ENCODE results near the gene SH3RF1. TPM values are rescaled to one million over a fixed set of nuclear protein-coding genes. Genes with fewer than 3 reads are reported as not detected.

Gene SH3RF1
- total and polyA plus RNA-seq, 7 donors, result 8.2 to 20.8 (median 12.5) TPM

DNA sequence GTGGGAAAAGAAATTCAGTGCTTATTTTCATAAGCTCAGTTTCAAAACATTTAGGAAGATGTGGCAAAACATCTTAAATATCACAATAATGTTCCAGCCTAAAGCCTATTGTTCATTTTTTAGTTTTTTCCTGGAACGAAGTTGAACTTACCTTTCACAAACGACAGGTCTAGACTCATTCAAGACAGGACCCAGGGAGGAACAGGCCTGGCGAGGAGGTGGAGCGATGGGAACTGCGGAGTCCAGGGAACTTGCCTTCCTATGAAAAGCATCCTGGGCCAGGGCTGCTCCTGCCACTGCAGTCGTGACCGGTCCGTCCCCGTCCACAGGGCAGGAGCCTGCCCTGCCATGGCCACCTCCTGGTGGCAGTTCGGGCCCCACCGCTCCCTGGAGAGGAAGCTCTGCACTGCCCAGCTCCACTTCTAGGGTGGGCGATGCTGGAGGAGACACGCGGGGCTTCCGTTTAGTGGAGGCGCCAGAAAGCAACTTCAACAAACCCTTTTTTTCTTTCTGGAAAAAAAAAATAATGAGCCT, 164.0 kb downstream of the SH3RF1 start:
- intact Hi-C loops (cut with DNase I), result no loop called here
- H3K27ac ChIP-seq, result no peak overlapping the region
- 96% methylated on average over 16 of the region's 16 CpGs for WGBS, 2 donors
- H3K4me3 ChIP-seq, result no peak overlapping the region
- peaks cover 0 to 33% (median 5%) of the 10 kb centered on the region in 4 donors for H3K36me3 ChIP-seq
- no peaks in the 10 kb centered on the region for H3K9me3 ChIP-seq
- DNase-seq, result no peak
- TF ChIP-seq POLR2A (IDR thresholded peaks at IDR 0.05), result no peak
- no peak for TF ChIP-seq POLR2AphosphoS5 (IDR thresholded peaks at IDR 0.05)
- no peak for TF ChIP-seq EP300 (IDR thresholded peaks at IDR 0.05)
- no peak for TF ChIP-seq CTCF (IDR thresholded peaks at IDR 0.05)
- no peaks in the 10 kb centered on the region for H3K27me3 ChIP-seq
- peaks cover 0 to 19% (median 15%) of the 10 kb centered on the region in 4 donors for H3K4me1 ChIP-seq

GRCh38 chr4:169105620-169106019, 165.1 kb downstream of the SH3RF1 start:
- Histone ChIP-seq H3K27ac (no peak overlapping the region), H3K27me3 (no peaks in the 10 kb centered on the region), H3K4me1 (peaks cover 0 to 27% (median 18%) of the 10 kb centered on the region in 4 donors), H3K9me3 (no peaks in the 10 kb centered on the region), H3K4me3 (no peak overlapping the region), H3K36me3 (peaks cover 0 to 27% (median 5%) of the 10 kb centered on the region in 4 donors)
- WGBS, 2 donors, result 94 to 98% methylated on average over 6 of the region's 6 CpGs
- intact Hi-C loops (cut with DNase I), result no loop called here
- DNase-seq, result no peak
- TF ChIP-seq POLR2AphosphoS5 (IDR thresholded peaks at IDR 0.05) (no peak), CTCF (IDR thresholded peaks at IDR 0.05) (no peak)

DNA sequence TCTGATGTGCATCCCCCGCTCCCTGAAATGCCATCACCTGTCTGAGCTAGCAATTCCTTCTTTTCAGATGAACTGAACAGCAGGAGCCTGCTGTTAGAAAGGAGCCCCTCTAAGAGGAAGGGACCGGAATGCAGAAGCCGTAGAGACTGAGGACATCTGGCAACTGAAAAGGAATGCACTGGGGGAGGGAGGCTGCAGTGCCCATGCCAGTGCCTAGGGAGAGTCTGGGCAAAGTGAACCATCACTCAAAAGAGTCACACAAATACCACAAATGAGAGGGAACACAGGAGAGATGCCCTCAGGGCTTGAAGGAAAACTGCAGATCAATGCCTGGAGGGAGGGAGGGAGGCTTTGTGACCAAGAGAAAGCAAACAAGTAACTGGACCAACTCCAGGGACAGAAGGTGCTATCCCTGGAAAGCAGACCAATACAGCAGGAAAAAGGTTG, 166.8 kb downstream of the SH3RF1 start:
- TF ChIP-seq POLR2AphosphoS5 (IDR thresholded peaks at IDR 0.05), result no peak
- TF ChIP-seq EP300 (IDR thresholded peaks at IDR 0.05), result no peak
- TF ChIP-seq POLR2A (IDR thresholded peaks at IDR 0.05), result no peak
- no peak for TF ChIP-seq CTCF (IDR thresholded peaks at IDR 0.05)
- Histone ChIP-seq H3K27me3 (no peaks in the 10 kb centered on the region), H3K27ac (no peak overlapping the region), H3K4me1 (peaks cover 0 to 44% (median 34%) of the 10 kb centered on the region in 4 donors), H3K9me3 (no peaks in the 10 kb centered on the region), H3K36me3 (peaks cover 0 to 25% (median 4%) of the 10 kb centered on the region in 4 donors), H3K4me3 (no peak overlapping the region)
- intact Hi-C loops (cut with DNase I), result no loop called here
- 84 to 85% methylated on average over 3 of the region's 3 CpGs for WGBS, 2 donors
- DNase-seq, result no peak

GRCh38 chr4:169102026-169102425, 168.7 kb downstream of the SH3RF1 start:
- WGBS, 2 donors, result 88 to 93% methylated on average over 2 of the region's 2 CpGs
- H3K27me3 ChIP-seq, result no peaks in the 10 kb centered on the region
- DNase-seq, result no peak
- peaks cover 0 to 18% (median 4%) of the 10 kb centered on the region in 4 donors for H3K36me3 ChIP-seq
- no peaks in the 10 kb centered on the region for H3K9me3 ChIP-seq
- TF ChIP-seq CTCF (IDR thresholded peaks at IDR 0.05) (no peak), POLR2A (IDR thresholded peaks at IDR 0.05) (no peak), POLR2AphosphoS5 (IDR thresholded peaks at IDR 0.05) (no peak), EP300 (IDR thresholded peaks at IDR 0.05) (no peak)
- peaks cover 0 to 46% (median 38%) of the 10 kb centered on the region in 4 donors for H3K4me1 ChIP-seq
- intact Hi-C loops (cut with DNase I), result no loop called here
- H3K4me3 ChIP-seq, result no peak overlapping the region
- peak overlapping the region in 2 of 4 donors; percentile 15 to 16 for H3K27ac ChIP-seq

DNA sequence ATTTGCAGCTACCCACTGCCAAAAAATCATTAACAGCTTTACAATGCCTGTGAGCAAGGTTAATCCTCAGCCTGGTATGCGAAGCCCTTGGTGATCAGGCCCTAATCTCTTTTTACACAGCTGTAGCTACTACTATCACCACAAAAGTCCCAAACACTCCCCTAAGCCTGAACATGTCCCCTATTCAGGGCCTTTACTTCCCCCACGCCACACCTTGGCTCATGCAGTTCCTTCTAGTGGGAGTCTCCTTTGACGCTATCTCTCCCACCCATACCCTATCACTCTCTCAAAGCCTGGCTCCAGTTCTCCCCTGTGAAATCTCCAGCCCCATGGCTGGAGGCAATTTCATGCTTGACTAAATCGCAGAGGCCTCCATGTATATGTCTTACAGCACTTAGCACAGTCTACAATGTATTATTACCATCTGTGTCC, 170.1 kb downstream of the SH3RF1 start:
- intact Hi-C loops (cut with DNase I), result no loop called here
- Histone ChIP-seq H3K4me3 (no peak overlapping the region), H3K4me1 (peaks cover 0 to 46% (median 38%) of the 10 kb centered on the region in 4 donors), H3K36me3 (peaks cover 0 to 7% (median 2%) of the 10 kb centered on the region in 4 donors), H3K9me3 (no peaks in the 10 kb centered on the region), H3K27me3 (no peaks in the 10 kb centered on the region), H3K27ac (peak overlapping the region; percentile 33 to 78 (median 62))
- no peak for TF ChIP-seq POLR2A (IDR thresholded peaks at IDR 0.05)
- TF ChIP-seq POLR2AphosphoS5 (IDR thresholded peaks at IDR 0.05), result no peak
- no peak for TF ChIP-seq EP300 (IDR thresholded peaks at IDR 0.05)
- no peak for TF ChIP-seq CTCF (IDR thresholded peaks at IDR 0.05)
- WGBS, 2 donors, result 89 to 94% methylated on average over 4 of the region's 4 CpGs
- DNase-seq, result no peak

Measured in sigmoid colon (tissue), 7 donors.